ENCODE measurements around the gene GTF2F2. TPM values are rescaled to one million over a fixed set of nuclear protein-coding genes. Genes with fewer than 3 reads are reported as not detected.
"Not testable (repeated sequence)": the region's sequence is repeated elsewhere in the genome, so short reads cannot be mapped to it uniquely, and the experiment has no call there.

Gene GTF2F2
- total RNA-seq, 1 donor from 2014 or later, result 24.8 TPM

DNA sequence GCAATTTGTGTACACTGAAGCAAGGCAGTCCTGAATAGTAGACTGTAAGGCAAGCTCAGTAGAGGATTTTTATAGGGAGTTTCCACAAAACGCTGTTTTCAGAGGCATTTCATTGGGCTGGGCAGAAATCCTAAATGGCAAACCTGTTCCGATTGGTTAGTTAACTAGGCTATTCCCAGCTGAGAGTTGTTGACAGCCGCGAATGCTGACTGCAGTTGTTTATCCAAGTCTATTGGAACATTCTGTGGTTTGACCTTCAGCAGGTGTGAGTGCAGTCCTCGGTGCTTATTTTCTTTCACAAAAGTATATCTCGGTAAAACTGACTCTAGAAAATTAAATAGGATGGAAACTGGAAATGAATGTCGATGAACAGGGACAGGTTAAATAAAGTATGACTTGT, 175.2 kb downstream of the GTF2F2 start:
- Mint-ChIP-seq H3K4me1 (ENCODE audit: low read depth) (peaks cover 9% of the 10 kb centered on the region), H3K36me3 (ENCODE audit: insufficient read depth) (no peaks in the 10 kb centered on the region), H3K27ac (no peak overlapping the region), H3K4me3 (ENCODE audit: low read depth) (no peak overlapping the region), H3K9me3 (ENCODE audit: low read depth) (no peaks in the 10 kb centered on the region), H3K27me3 (no peaks in the 10 kb centered on the region)
- TF ChIP-seq, protein P1, sequence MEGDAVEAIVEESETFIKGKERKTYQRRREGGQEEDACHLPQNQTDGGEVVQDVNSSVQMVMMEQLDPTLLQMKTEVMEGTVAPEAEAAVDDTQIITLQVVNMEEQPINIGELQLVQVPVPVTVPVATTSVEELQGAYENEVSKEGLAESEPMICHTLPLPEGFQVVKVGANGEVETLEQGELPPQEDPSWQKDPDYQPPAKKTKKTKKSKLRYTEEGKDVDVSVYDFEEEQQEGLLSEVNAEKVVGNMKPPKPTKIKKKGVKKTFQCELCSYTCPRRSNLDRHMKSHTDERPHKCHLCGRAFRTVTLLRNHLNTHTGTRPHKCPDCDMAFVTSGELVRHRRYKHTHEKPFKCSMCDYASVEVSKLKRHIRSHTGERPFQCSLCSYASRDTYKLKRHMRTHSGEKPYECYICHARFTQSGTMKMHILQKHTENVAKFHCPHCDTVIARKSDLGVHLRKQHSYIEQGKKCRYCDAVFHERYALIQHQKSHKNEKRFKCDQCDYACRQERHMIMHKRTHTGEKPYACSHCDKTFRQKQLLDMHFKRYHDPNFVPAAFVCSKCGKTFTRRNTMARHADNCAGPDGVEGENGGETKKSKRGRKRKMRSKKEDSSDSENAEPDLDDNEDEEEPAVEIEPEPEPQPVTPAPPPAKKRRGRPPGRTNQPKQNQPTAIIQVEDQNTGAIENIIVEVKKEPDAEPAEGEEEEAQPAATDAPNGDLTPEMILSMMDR (IDR thresholded peaks at IDR 0.05; ENCODE audit: unreplicated experiment), result no peak
- no peak for DNase-seq (ENCODE audit: low spot score, unreplicated experiment)

DNA sequence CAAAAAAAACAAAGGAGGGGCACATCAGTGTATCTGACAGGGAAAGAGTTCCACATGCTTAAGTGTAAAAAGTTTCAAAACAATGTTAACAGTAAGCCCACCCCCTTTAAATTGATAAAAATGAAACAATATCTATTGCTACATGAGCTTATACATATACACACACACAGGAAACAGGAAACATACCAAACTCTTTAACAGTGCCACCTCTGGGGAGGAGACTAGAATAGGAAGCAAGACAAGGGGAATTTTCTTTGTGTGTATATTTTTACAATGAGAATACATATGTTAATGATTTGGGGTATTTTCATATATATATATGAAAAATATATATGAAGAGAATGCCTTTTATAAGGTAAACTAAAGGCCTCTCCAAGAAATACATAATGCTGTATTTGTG, 175.9 kb downstream of the GTF2F2 start:
- Mint-ChIP-seq H3K36me3 (ENCODE audit: insufficient read depth) (no peaks in the 10 kb centered on the region), H3K4me1 (ENCODE audit: low read depth) (peaks cover 10% of the 10 kb centered on the region), H3K27me3 (peaks cover under 1% of the 10 kb centered on the region)

DNA sequence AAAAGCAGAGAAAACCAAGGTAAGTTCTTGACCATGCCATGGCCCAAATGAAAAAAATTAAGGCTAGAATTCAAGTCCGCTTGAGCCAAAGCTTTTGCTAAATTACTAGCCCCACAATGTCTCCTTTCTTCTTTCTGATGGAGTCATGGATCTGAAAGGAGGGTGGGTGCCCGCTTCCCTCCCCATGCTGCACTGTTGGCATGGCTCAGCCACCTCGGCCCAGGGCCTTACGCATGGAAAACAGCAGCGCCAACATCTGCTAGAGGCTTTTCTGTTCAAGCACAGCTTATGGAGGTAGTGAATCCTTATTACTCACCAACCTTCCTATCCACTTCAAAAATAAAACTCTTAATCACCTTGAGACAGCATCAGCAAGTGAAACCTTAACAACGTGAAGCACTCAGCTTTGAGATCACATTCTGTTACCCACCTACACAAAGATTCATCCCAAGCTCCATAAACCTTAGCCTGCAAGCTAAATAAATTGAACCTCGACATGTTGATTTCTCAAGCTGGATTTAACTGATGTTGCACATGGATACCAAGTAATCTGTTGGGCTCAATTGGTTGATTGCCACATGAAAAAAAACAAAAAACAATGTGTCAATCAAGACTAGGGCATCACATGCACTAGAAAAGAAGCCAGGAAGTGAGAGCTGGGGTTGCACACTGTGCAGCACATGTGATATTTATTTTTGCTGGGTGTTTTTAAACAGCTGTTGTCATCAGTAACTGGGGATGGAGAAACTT, 177.3 kb downstream of the GTF2F2 start:
- H3K4me3 Mint-ChIP-seq (ENCODE audit: low read depth), result no peak overlapping the region
- TF ChIP-seq, protein P1 (IDR thresholded peaks at IDR 0.05; ENCODE audit: unreplicated experiment), result no peak
- H3K27ac Mint-ChIP-seq, result no peak overlapping the region
- H3K4me1 Mint-ChIP-seq (ENCODE audit: low read depth), result peaks cover 6% of the 10 kb centered on the region
- DNase-seq (ENCODE audit: low spot score, unreplicated experiment), result no peak
- H3K36me3 Mint-ChIP-seq (ENCODE audit: insufficient read depth), result no peaks in the 10 kb centered on the region
- H3K9me3 Mint-ChIP-seq (ENCODE audit: low read depth), result no peaks in the 10 kb centered on the region
- peaks cover 5% of the 10 kb centered on the region for H3K27me3 Mint-ChIP-seq

More for the DNA sequence above, 175.9 kb downstream of the GTF2F2 start:
- no peak for DNase-seq (ENCODE audit: low spot score, unreplicated experiment)
- TF ChIP-seq, protein P1 (IDR thresholded peaks at IDR 0.05; ENCODE audit: unreplicated experiment), result no peak
- no peaks in the 10 kb centered on the region for H3K9me3 Mint-ChIP-seq (ENCODE audit: low read depth)
- no peak overlapping the region for H3K27ac Mint-ChIP-seq
- no peak overlapping the region for H3K4me3 Mint-ChIP-seq (ENCODE audit: low read depth)

DNA sequence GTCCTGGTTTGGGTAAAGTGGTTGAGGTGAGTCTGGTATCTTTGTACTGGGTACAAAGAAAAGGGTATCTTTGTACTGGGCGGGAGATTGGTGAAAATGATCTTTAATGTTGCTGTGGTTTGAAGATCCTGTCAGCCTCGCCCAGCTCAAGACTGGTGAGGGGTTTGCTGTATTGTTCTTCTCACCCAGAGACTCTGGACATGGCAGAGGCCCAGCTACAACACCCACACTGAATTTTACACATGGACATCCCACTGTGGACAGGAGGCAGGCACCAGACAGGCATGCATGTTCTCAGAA, 177.8 kb downstream of the GTF2F2 start:
- DNase-seq (ENCODE audit: low spot score, unreplicated experiment), result no peak
- Mint-ChIP-seq H3K36me3 (ENCODE audit: insufficient read depth) (no peaks in the 10 kb centered on the region), H3K27ac (no peak overlapping the region)

DNA sequence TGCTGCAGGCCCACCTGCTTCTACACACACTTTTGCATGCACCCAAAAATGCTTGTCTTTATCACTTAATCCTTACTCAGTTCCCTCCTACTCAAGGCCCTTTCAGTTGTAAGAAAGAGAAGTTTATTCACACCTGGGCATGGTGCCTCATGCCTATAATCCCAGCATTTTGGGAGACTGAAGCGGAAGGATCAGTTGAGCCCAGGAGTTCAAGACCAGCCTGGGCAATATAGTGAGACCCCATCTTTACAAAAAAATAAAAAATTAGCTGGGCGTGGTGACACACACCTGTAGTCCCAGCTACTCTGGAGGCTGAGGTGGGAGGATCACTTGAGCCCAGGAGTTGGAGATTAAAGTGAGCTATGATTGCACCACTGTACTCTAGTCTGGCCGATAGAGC, 178.2 kb downstream of the GTF2F2 start:
- H3K4me1 Mint-ChIP-seq (ENCODE audit: low read depth); DNase-seq (ENCODE audit: low spot score, unreplicated experiment); H3K27ac Mint-ChIP-seq: not testable (repeated sequence)

More for the DNA sequence above, 177.8 kb downstream of the GTF2F2 start:
- Mint-ChIP-seq H3K4me3 (ENCODE audit: low read depth) (no peak overlapping the region), H3K9me3 (ENCODE audit: low read depth) (no peaks in the 10 kb centered on the region), H3K27me3 (peaks cover 7% of the 10 kb centered on the region), H3K4me1 (ENCODE audit: low read depth) (peaks cover 6% of the 10 kb centered on the region)
- TF ChIP-seq, protein P1 (IDR thresholded peaks at IDR 0.05; ENCODE audit: unreplicated experiment), result no peak

DNA sequence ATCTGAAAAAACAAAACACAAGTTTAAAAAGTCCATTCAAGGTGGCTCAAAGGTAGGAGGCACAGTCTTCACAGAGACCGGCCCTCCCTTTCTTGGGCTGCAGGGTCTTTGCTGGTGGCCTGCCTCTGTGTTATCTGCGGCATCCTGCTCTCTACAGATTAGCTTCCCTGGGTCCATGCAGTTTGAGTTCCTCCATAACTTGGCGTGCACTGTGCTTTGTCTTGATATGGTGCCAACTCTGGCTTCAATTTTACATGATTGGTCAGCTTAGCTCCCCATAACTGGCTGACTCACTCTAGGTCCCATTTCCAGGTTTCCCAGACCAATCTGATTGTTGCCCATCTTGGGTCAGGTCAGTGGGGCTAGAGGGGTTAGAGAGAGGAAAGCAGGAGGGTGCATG, 178.9 kb downstream of the GTF2F2 start:
- Mint-ChIP-seq H3K9me3 (ENCODE audit: low read depth) (no peaks in the 10 kb centered on the region), H3K27me3 (peaks cover 7% of the 10 kb centered on the region), H3K27ac (no peak overlapping the region), H3K4me1 (ENCODE audit: low read depth) (peaks cover 6% of the 10 kb centered on the region), H3K36me3 (ENCODE audit: insufficient read depth) (no peaks in the 10 kb centered on the region), H3K4me3 (ENCODE audit: low read depth) (no peak overlapping the region)
- TF ChIP-seq, protein P1 (IDR thresholded peaks at IDR 0.05; ENCODE audit: unreplicated experiment), result no peak
- no peak for DNase-seq (ENCODE audit: low spot score, unreplicated experiment)

More for the DNA sequence above, 178.2 kb downstream of the GTF2F2 start:
- H3K27me3 Mint-ChIP-seq; H3K9me3 Mint-ChIP-seq (ENCODE audit: low read depth); H3K4me3 Mint-ChIP-seq (ENCODE audit: low read depth); H3K36me3 Mint-ChIP-seq (ENCODE audit: insufficient read depth): not testable (repeated sequence)

All from progenitor cell of endocrine pancreas (in vitro differentiated cells).